ENCODE results near the gene TFDP2.

DNA sequence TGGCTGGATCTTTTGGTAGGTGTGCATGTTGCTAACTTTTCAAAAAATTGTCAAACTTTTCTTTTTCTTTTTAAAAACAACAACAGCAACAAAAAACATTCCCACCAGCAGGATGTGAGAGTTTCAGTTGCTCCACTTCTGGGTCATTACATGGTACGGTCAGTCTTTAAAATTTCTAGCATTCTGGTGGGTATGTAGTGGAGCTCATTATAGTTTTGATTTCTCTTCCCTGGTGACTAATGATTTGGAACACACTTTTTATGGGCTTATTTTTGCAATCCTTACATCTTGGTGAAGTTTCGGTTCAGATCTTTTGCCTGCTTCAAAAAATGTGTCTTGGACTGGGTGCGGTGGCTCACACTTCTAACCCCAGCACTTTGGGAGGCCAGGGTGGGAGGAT is 253.6 kb downstream of the TFDP2 start:
- no peak for TF ChIP-seq EZH2 (IDR thresholded peaks at IDR 0.05; ENCODE audit: borderline replicate concordance, insufficient read depth, low read depth, low read length, poor library complexity, severe bottlenecking)
- TF ChIP-seq, protein P1, sequence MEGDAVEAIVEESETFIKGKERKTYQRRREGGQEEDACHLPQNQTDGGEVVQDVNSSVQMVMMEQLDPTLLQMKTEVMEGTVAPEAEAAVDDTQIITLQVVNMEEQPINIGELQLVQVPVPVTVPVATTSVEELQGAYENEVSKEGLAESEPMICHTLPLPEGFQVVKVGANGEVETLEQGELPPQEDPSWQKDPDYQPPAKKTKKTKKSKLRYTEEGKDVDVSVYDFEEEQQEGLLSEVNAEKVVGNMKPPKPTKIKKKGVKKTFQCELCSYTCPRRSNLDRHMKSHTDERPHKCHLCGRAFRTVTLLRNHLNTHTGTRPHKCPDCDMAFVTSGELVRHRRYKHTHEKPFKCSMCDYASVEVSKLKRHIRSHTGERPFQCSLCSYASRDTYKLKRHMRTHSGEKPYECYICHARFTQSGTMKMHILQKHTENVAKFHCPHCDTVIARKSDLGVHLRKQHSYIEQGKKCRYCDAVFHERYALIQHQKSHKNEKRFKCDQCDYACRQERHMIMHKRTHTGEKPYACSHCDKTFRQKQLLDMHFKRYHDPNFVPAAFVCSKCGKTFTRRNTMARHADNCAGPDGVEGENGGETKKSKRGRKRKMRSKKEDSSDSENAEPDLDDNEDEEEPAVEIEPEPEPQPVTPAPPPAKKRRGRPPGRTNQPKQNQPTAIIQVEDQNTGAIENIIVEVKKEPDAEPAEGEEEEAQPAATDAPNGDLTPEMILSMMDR (IDR thresholded peaks at IDR 0.05) = no peak
